ENCODE results near the gene CPN2. TPM values are rescaled to one million over a fixed set of nuclear protein-coding genes. Genes with fewer than 3 reads are reported as not detected.

Gene CPN2
- total and polyA plus RNA-seq, 2 of the 8 experiments (the other 6 are each of a cell fraction or from before 2014, with no cell fraction given), result 0.03 TPM; not detected in 1

DNA sequence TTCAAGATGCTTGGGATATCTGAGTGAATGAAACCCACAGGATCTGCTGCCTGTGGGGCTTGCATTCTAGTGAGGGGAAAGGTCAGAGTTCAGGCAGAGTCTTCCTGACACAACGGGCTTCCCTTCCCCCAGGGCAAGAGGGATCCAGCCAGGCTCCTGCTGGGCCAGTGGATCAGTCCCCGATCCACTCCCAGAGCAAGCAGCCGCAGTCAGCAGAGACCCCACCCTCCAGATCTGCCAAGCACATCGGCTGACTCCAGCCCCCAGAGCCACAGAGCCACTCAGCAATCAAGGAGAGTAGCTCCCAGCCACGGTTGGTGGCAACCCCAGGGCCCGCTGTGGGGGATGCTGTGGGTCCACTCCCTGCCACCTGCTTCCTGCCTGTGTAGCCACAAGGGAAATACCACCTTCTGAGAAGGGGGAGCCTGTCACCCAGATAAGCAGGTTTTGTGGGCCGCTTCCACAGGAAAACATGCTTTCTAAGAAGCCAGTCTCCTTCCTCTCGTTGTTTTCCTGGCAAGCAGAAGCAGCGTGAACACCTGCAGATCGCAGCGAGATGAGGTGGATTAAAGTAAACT is 44.9 kb downstream of the CPN2 start (continued):
- TF ChIP-seq EGR1 (IDR thresholded peaks at IDR 0.05; ENCODE audit: borderline replicate concordance, low read depth, low read length) (peak; percentile 11; the same call in 1 of the 2 replicates), GTF2F1 (IDR thresholded peaks at IDR 0.05; ENCODE audit: borderline replicate concordance, low read depth, low read length) (no peak), RAD21 (IDR thresholded peaks at IDR 0.05 in 1 of 2, conservative IDR thresholded peaks at IDR 0.05 in 1 of 2; ENCODE audit: low read depth in 2 of 2, low read length in 2 of 2) (no peak), EZH2 (IDR thresholded peaks at IDR 0.05; ENCODE audit: low read depth, low read length, severe bottlenecking) (no peak), HDAC6 (IDR thresholded peaks at IDR 0.05; ENCODE audit: low read depth, low read length) (no peak), SAP30 (IDR thresholded peaks at IDR 0.05; ENCODE audit: insufficient read depth, insufficient replicate concordance, low read length) (no peak)
- TF ChIP-seq, protein P1, sequence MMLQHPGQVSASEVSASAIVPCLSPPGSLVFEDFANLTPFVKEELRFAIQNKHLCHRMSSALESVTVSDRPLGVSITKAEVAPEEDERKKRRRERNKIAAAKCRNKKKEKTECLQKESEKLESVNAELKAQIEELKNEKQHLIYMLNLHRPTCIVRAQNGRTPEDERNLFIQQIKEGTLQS (IDR thresholded peaks at IDR 0.05; ENCODE audit: insufficient read depth, low read depth, low read length), result no peak
- TF ChIP-seq, protein P2, sequence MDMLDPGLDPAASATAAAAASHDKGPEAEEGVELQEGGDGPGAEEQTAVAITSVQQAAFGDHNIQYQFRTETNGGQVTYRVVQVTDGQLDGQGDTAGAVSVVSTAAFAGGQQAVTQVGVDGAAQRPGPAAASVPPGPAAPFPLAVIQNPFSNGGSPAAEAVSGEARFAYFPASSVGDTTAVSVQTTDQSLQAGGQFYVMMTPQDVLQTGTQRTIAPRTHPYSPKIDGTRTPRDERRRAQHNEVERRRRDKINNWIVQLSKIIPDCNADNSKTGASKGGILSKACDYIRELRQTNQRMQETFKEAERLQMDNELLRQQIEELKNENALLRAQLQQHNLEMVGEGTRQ (IDR thresholded peaks at IDR 0.05; ENCODE audit: low read length), result no peak
- TF ChIP-seq, protein P3, sequence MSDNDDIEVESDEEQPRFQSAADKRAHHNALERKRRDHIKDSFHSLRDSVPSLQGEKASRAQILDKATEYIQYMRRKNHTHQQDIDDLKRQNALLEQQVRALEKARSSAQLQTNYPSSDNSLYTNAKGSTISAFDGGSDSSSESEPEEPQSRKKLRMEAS (IDR thresholded peaks at IDR 0.05), result no peak

Measured in H1 (cell line).